BLaER1 treated with 17β-estradiol and CSF1 and Interleukin-3, amounts not matched to agents 10 nM and 100 nM (cell line): ENCODE measurements around the gene TEX2.
"Not testable (repeated sequence)": the region's sequence is repeated elsewhere in the genome, so short reads cannot be mapped to it uniquely, and the experiment has no call there.

Experiments used
- H3K27ac ChIP-seq, 11 experiments: shearing (Covaris generic); formaldehyde crosslinking; 2 replicates each; pipeline ENCODE4 v1.8.1; 2022
- H3K27me3 ChIP-seq, 11 experiments: shearing (Covaris generic); formaldehyde crosslinking; 2 replicates each; pipeline ENCODE4 v1.8.1; 2022
- H3K36me3 ChIP-seq, 11 experiments: shearing (Covaris generic); formaldehyde crosslinking; 2 replicates each; pipeline ENCODE4 v1.8.1; 2022
- H3K4me1 ChIP-seq, 10 experiments: shearing (Covaris generic); formaldehyde crosslinking; 2 replicates each; pipeline ENCODE4 v1.8.1; 2022
- H3K4me2 ChIP-seq, 11 experiments: shearing (Covaris generic); formaldehyde crosslinking; 2 replicates each; pipeline ENCODE4 v1.8.1; 2022
- H3K4me3 ChIP-seq, 10 experiments: shearing (Covaris generic); formaldehyde crosslinking; 2 replicates each; pipeline ENCODE4 v1.8.1; 2022
- H3K9ac ChIP-seq, 11 experiments: shearing (Covaris generic); formaldehyde crosslinking; 2 replicates each; pipeline ENCODE4 v1.8.1; 2022
- H3K9me3 ChIP-seq, 11 experiments: shearing (Covaris generic); formaldehyde crosslinking; replicated peaks in 1 of 11; 2 replicates each; pipeline ENCODE4 v1.8.1; 2022
- H4K20me1 ChIP-seq, 11 experiments: shearing (Covaris generic); formaldehyde crosslinking; 2 replicates each; pipeline ENCODE4 v1.8.1; 2022
- Cebpa-rat ChIP-seq, 11 experiments: shearing (Covaris generic); IDR thresholded peaks; 2 replicates each; pipeline ENCODE4 v1.8.1; 2022

TEX2 gene

GRCh38 chr17:64187093-64187895 lies 75.8 kb downstream of the TEX2 start:
- no peak overlapping the region for H3K9ac ChIP-seq
- no peak for TF ChIP-seq Cebpa-rat (IDR thresholded peaks at IDR 0.05)
- H3K4me1 ChIP-seq, result peaks cover 9 to 57% (median 33%) of the 10 kb centered on the region in 10 experiments
- no peaks in the 10 kb centered on the region for H4K20me1 ChIP-seq
- H3K4me3 ChIP-seq, result no peak overlapping the region
- peak overlapping the region in 1 of 11 experiments; percentile 13; a peak in 1 of 22 replicates for H3K27ac ChIP-seq
- no peaks in the 10 kb centered on the region for H3K9me3 ChIP-seq
- no peak overlapping the region for H3K4me2 ChIP-seq
- peaks cover 21 to 55% (median 39%) of the 10 kb centered on the region in 11 experiments; a peak in 21 of 22 replicates for H3K36me3 ChIP-seq
- no peaks in the 10 kb centered on the region for H3K27me3 ChIP-seq

GRCh38 chr17:64186171-64187092 lies 76.6 kb downstream of the TEX2 start:
- peaks cover 9 to 58% (median 35%) of the 10 kb centered on the region in 10 experiments for H3K4me1 ChIP-seq
- peak overlapping the region in 2 of 11 experiments; percentile 67 to 85; a peak in 6 of 22 replicates for H3K27ac ChIP-seq
- no peaks in the 10 kb centered on the region for H4K20me1 ChIP-seq
- no peak overlapping the region; a peak in 1 of 22 replicates for H3K9ac ChIP-seq
- H3K4me2 ChIP-seq, result peak overlapping the region in 4 of 11 experiments; percentile 73 to 79 (median 76); a peak in 8 of 22 replicates
- H3K36me3 ChIP-seq, result peaks cover 18 to 48% (median 34%) of the 10 kb centered on the region in 11 experiments; a peak in 20 of 22 replicates
- no peaks in the 10 kb centered on the region for H3K27me3 ChIP-seq
- no peak for TF ChIP-seq Cebpa-rat (IDR thresholded peaks at IDR 0.05)
- 0 out of 22 replicates have a peak, but pooled peaks cover 0 to 3% (median 0%) of the 10 kb centered on the region in 11 experiments for H3K9me3 ChIP-seq
- H3K4me3 ChIP-seq, result no peak overlapping the region

DNA sequence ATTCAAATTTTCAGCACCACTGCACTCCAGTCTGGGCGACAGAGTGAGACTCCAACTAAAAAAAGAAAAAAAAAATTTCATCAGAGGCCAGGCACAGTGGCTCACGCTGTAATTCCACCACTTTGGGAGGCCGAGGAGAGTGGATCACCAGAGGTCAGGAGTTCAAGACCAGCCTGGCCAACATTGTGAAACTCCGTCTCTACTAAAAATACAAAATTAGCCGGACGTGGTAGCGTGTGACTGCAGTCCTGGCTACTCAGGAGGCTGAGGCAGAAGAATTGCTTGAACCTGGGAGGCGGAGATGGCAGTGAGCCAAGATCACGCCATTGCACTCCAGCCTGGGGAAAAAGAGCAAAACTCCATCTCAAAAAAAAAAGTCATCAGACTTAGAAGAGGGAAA lies 77.5 kb downstream of the TEX2 start:
- not testable (repeated sequence) for H4K20me1 ChIP-seq
- H3K4me2 ChIP-seq, result peak overlapping the region in 6 of 11 experiments; percentile 44 to 79 (median 74); a peak in 12 of 22 replicates

GRCh38 chr17:64185101-64185500 lies 78.0 kb downstream of the TEX2 start:
- peaks cover 12 to 35% (median 24%) of the 10 kb centered on the region in 11 experiments; a peak in 18 of 22 replicates for H3K36me3 ChIP-seq
- H3K27ac ChIP-seq, result peak overlapping the region in 5 of 11 experiments; percentile 58 to 85 (median 67); a peak in 9 of 22 replicates

More for the DNA sequence above, 77.5 kb downstream of the TEX2 start:
- H3K27me3 ChIP-seq, H3K4me3 ChIP-seq, H3K9me3 ChIP-seq: not testable (repeated sequence)
- H3K36me3 ChIP-seq, result peaks cover 16 to 39% (median 27%) of the 10 kb centered on the region in 11 experiments; a peak in 18 of 22 replicates
- peak overlapping the region in 5 of 11 experiments; percentile 19 to 85 (median 67); a peak in 10 of 22 replicates for H3K27ac ChIP-seq
- peak overlapping the region in 1 of 11 experiments; percentile 38; a peak in 2 of 22 replicates for H3K9ac ChIP-seq
- H3K4me1 ChIP-seq, result peaks cover 9 to 67% (median 42%) of the 10 kb centered on the region in 10 experiments

DNA sequence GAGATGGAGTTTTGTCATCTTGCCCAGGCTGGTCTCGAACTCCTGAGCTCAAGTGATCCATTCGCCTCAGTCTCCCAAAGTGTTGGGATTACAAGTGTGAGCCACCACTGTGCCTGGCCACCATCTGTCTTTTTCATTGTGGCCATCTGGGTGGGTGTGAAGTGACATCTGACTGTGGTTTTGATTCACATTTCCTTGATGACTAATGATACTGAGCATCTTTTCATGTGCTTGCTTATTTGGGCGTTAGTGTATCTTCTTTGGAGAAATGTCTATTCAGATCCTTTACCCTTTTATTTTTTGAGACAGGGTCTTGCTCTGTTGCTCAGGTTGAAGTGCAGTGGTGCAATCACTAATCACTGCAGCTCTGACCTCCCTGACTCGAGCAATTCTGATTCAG lies 79.2 kb downstream of the TEX2 start:
- Histone ChIP-seq H3K27ac (peak overlapping the region in 10 of 11 experiments; percentile 29 to 85 (median 59); a peak in 20 of 22 replicates), H3K4me1 (peaks cover 9 to 84% (median 56%) of the 10 kb centered on the region in 10 experiments), H3K4me2 (peak overlapping the region; percentile 20 to 79 (median 53); a peak in 20 of 22 replicates), H4K20me1 (no peaks in the 10 kb centered on the region), H3K9me3 (peaks cover 5 to 14% (median 8%) of the 10 kb centered on the region in 11 experiments; a peak in 18 of 22 replicates), H3K4me3 (no peak overlapping the region), H3K27me3 (no peaks in the 10 kb centered on the region), H3K9ac (peak overlapping the region in 5 of 11 experiments; percentile 37 to 59 (median 49); a peak in 7 of 22 replicates), H3K36me3 (peaks cover 12 to 40% (median 27%) of the 10 kb centered on the region in 11 experiments; a peak in 19 of 22 replicates)
- no peak for TF ChIP-seq Cebpa-rat (IDR thresholded peaks at IDR 0.05)

More at GRCh38 chr17:64185101-64185500, 78.0 kb downstream of the TEX2 start:
- H3K9me3 ChIP-seq, result 0 out of 22 replicates have a peak, but pooled peaks cover 0 to 4% (median 0%) of the 10 kb centered on the region in 11 experiments
- H3K9ac ChIP-seq, result peak overlapping the region in 1 of 11 experiments; percentile 38; a peak in 2 of 22 replicates
- H4K20me1 ChIP-seq, result no peaks in the 10 kb centered on the region
- TF ChIP-seq Cebpa-rat (IDR thresholded peaks at IDR 0.05), result no peak
- H3K4me1 ChIP-seq, result peaks cover 9 to 72% (median 47%) of the 10 kb centered on the region in 10 experiments
- H3K4me2 ChIP-seq, result peak overlapping the region in 6 of 11 experiments; percentile 44 to 79 (median 74); a peak in 12 of 22 replicates
- H3K27me3 ChIP-seq, result no peaks in the 10 kb centered on the region
- no peak overlapping the region for H3K4me3 ChIP-seq

DNA sequence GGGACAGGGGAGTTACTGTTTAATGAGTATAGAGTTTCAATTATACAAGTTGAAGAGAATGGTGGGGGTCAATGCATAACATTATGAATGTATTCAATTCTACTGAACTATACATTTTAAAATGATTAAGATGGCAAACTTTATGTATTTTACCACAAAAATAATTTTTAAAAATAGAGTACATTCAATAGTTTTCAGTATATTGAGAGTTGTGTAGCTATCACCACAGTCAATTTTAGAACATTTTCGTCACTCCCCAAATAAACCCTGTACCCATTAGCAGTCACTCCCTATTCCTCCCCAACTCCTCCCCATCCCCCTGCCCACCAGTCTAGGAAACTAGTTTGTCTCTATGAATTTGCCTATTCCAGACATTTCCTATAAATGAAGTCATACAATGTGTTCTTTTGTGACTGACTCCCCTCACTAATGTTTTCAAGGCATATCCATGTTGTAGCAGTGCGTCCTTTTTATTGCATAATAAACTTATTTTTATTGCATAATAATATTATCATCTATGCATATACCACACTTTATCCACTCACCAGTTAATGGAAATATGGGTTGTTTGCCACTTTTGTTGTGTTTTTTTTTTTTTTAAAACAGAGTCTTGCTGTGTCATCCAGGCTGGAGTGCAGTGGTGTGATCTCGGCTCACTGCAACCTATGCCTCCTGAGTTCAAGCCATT lies 80.6 kb downstream of the TEX2 start:
- Histone ChIP-seq H3K4me3 (no peak overlapping the region), H4K20me1 (no peaks in the 10 kb centered on the region), H3K9me3 (peaks cover 5 to 17% (median 12%) of the 10 kb centered on the region in 11 experiments; a peak in 18 of 22 replicates), H3K27me3 (no peaks in the 10 kb centered on the region), H3K36me3 (peaks cover 7 to 44% (median 25%) of the 10 kb centered on the region in 11 experiments; a peak in 17 of 22 replicates), H3K27ac (peak overlapping the region in 6 of 11 experiments; percentile 52 to 85 (median 64); a peak in 9 of 22 replicates), H3K9ac (no peak overlapping the region), H3K4me2 (peak overlapping the region in 4 of 11 experiments; percentile 73 to 79 (median 76); a peak in 7 of 22 replicates), H3K4me1 (peaks cover 9 to 97% (median 63%) of the 10 kb centered on the region in 10 experiments)
- peak in 1 of 11 experiments; percentile 46; a peak in 2 of 22 replicates for TF ChIP-seq Cebpa-rat (IDR thresholded peaks at IDR 0.05)

GRCh38 chr17:64180089-64181073 lies 82.7 kb downstream of the TEX2 start:
- Histone ChIP-seq H3K27me3 (no peaks in the 10 kb centered on the region), H3K4me2 (peak overlapping the region in 10 of 11 experiments; percentile 22 to 83 (median 50); a peak in 18 of 22 replicates), H3K9me3 (peaks cover 5 to 17% (median 12%) of the 10 kb centered on the region in 11 experiments; a peak in 18 of 22 replicates), H3K27ac (peak overlapping the region; percentile 41 to 94 (median 66); a peak in 21 of 22 replicates), H3K4me1 (peaks cover 9 to 98% (median 65%) of the 10 kb centered on the region in 10 experiments), H3K4me3 (no peak overlapping the region), H3K9ac (peak overlapping the region in 9 of 11 experiments; percentile 30 to 72 (median 51); a peak in 13 of 22 replicates), H3K36me3 (peaks cover 0 to 46% (median 25%) of the 10 kb centered on the region in 11 experiments; a peak in 18 of 22 replicates), H4K20me1 (no peaks in the 10 kb centered on the region)
- TF ChIP-seq Cebpa-rat (IDR thresholded peaks at IDR 0.05), result peak in 4 of 11 experiments; percentile 21 to 82 (median 42); a peak in 6 of 22 replicates

DNA sequence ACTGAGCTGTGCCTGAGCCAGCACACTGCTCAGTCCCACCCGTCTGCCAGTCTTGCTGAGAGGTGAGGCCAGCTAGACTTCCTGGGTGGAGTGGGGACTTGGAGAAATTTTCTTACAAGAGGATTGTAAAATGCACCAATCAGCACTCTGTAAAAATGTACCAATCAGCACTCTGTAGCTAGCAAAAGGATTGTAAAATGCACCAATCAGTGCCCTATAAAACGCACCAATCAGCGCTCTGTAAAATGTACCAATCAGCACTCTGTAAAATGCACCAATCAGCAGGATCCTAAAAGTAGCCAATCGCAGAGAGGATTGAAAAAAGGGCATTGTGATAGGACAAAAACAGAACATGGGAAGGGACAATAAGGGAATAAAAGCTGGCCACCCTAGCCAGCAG lies 84.0 kb downstream of the TEX2 start:
- Histone ChIP-seq H3K9ac (peak overlapping the region in 1 of 11 experiments; percentile 72; a peak in 1 of 22 replicates), H3K27ac (peak overlapping the region in 5 of 11 experiments; percentile 66 to 94 (median 78); a peak in 11 of 22 replicates), H3K36me3 (peaks cover 0 to 53% (median 30%) of the 10 kb centered on the region in 11 experiments; a peak in 19 of 22 replicates), H3K4me1 (peaks cover 3 to 98% (median 61%) of the 10 kb centered on the region in 10 experiments), H3K4me2 (peak overlapping the region in 5 of 11 experiments; percentile 55 to 94 (median 82); a peak in 10 of 22 replicates), H3K9me3 (peaks cover 5 to 17% (median 12%) of the 10 kb centered on the region in 11 experiments; a peak in 18 of 22 replicates)
- not testable (repeated sequence) for H3K4me3 ChIP-seq, H3K27me3 ChIP-seq, H4K20me1 ChIP-seq
